A673 (cell line): Measurements from ENCODE around the gene IGSF22. TPM values are rescaled to one million over a fixed set of nuclear protein-coding genes. Genes with fewer than 3 reads are reported as not detected.
A peak's percentile ranks its signal among the peaks of the same experiment; 100 is the strongest.

ENCODE experiments used
- BruUV-seq: library from RNA; stranded (reverse); fragments of 400-500 nt; replicated peaks from 2 replicates; lab custom pipeline; 2021; lab: Mats Ljungman, UMichigan
- CTCF ChIA-PET: fragments of 300-600 bp; sonication (Branson Sonifier 250); formaldehyde crosslinking; loops from one replicate; lab custom pipeline; 2022; ENCODE audit warnings: antibody characterized with exemption; lab: Charles Lee
- POLR2A ChIA-PET: fragments of 300-600 bp; sonication (Branson Sonifier 250); formaldehyde crosslinking; loops from one replicate; lab custom pipeline; 2022; ENCODE audit warnings: antibody characterized with exemption; ENCODE audit not compliant: low non-redundant PET; lab: Charles Lee
- DNase-seq: peaks from one replicate; pipeline ENCODE4 v3.0.0-alpha.2; 2015; ENCODE audit warnings: low spot score
- H3K27ac ChIP-seq: fragments of 200-600 bp; sonication (generic); 2 replicates; pipeline ENCODE4 v1.5.1; 2016; ENCODE audit warnings: mixed run types, low read depth, mild to moderate bottlenecking, mixed read lengths, antibody characterized with exemption, low read length; ENCODE audit not compliant: poor library complexity, severe bottlenecking
- H3K27me3 ChIP-seq: fragments of 200-600 bp; sonication (generic); replicated peaks from 2 replicates; pipeline ENCODE4 v1.6.1; 2017; ENCODE audit warnings: mixed run types, low read depth, mild to moderate bottlenecking, mixed read lengths, antibody characterized with exemption, low read length; ENCODE audit not compliant: insufficient read depth, poor library complexity
- H3K36me3 ChIP-seq: fragments of 200-600 bp; sonication (generic); 2 replicates; pipeline ENCODE4 v1.6.1; 2016; ENCODE audit warnings: mixed run types, mild to moderate bottlenecking, mixed read lengths, antibody characterized with exemption, low read length; ENCODE audit not compliant: insufficient read depth, poor library complexity, severe bottlenecking
- H3K4me1 ChIP-seq: fragments of 200-600 bp; sonication (generic); 2 replicates; pipeline ENCODE4 v1.6.1; 2017; ENCODE audit warnings: mixed run types, mild to moderate bottlenecking, mixed read lengths, antibody characterized with exemption, low read length; ENCODE audit not compliant: insufficient read depth, poor library complexity, severe bottlenecking
- H3K4me3 ChIP-seq: fragments of 200-600 bp; sonication (generic); 2 replicates; pipeline ENCODE4 v1.5.1; 2016; ENCODE audit warnings: low read depth, mixed run types, mild to moderate bottlenecking, mixed read lengths, low read length; ENCODE audit not compliant: poor library complexity, severe bottlenecking
- H3K9me3 ChIP-seq: fragments of 200-600 bp; sonication (generic); 2 replicates; pipeline ENCODE4 v1.6.1; 2016; ENCODE audit warnings: mixed run types, low read depth, mild to moderate bottlenecking, mixed read lengths, antibody characterized with exemption, low read length; ENCODE audit not compliant: poor library complexity, severe bottlenecking
- EZH2 ChIP-seq: fragments of 200-600 bp; sonication (generic); IDR thresholded peaks from 2 replicates; pipeline ENCODE4 v1.6.1; 2017; ENCODE audit warnings: borderline replicate concordance, low read depth, mild to moderate bottlenecking, mixed read lengths, antibody characterized with exemption, low read length; ENCODE audit not compliant: poor library complexity, severe bottlenecking
- intact Hi-C: fragments of 100-400 bp; cut with micrococcal nuclease; formaldehyde crosslinking; loops from one replicate; pipeline ENCODE4 v1.10.0; 2022; ENCODE audit not compliant: unreplicated experiment
- total RNA-seq: library from RNA; stranded (reverse); gene quantifications from 2 replicates; pipeline ENCODE4 v1.2.3, GENCODE V29; 2021
- TF ChIP-seq, protein P1 (sequence below): fragments of 300-800, 200-600 bp; sonication (generic); conservative IDR thresholded peaks from 2 replicates; pipeline ENCODE4 v1.5.1; 2017; ENCODE audit warnings: low read depth, mild to moderate bottlenecking, antibody characterized with exemption, low read length, moderate library complexity, mixed read lengths

IGSF22 gene
- total RNA-seq, 1 experiment from 2014 or later: not detected

DNA sequence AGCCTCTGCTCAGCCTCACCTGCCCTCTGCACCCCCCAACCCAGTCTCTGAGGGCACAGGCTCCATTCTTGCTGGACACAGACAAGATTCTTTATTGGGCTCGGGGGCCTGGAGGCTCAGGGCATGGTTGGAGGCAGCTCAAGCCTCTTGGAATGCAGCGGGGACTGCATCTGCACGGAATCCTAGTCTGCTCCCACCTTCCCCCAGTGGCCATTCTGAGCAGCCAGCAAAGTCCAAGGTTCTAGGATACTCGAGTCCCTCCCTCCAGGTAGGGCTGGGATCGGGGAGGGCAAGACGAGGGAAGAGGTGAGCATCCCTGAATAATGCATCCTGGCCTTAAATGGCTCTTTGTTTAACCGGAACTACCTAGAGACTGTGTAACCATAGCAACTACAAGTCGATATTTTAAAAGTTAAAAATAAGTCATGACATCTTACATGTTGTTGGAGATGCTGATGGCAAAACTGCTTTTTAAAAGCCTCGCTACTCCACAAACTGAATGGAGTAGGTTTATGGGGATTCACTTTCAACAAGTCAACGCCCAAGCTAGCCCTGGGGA, 10.7 kb upstream of the IGSF22 start:
- no peak overlapping the region for H3K27ac ChIP-seq
- TF ChIP-seq, protein P1, sequence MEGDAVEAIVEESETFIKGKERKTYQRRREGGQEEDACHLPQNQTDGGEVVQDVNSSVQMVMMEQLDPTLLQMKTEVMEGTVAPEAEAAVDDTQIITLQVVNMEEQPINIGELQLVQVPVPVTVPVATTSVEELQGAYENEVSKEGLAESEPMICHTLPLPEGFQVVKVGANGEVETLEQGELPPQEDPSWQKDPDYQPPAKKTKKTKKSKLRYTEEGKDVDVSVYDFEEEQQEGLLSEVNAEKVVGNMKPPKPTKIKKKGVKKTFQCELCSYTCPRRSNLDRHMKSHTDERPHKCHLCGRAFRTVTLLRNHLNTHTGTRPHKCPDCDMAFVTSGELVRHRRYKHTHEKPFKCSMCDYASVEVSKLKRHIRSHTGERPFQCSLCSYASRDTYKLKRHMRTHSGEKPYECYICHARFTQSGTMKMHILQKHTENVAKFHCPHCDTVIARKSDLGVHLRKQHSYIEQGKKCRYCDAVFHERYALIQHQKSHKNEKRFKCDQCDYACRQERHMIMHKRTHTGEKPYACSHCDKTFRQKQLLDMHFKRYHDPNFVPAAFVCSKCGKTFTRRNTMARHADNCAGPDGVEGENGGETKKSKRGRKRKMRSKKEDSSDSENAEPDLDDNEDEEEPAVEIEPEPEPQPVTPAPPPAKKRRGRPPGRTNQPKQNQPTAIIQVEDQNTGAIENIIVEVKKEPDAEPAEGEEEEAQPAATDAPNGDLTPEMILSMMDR: no peak
- no peak for TF ChIP-seq EZH2
- H3K27me3 ChIP-seq: no peaks in the 10 kb centered on the region
- ChIA-PET CTCF (no interaction called here), POLR2A (no interaction called here)
- no TSS peak for BruUV-seq
- H3K9me3 ChIP-seq: no peaks in the 10 kb centered on the region
- DNase-seq: no peak
- no peaks in the 10 kb centered on the region for H3K36me3 ChIP-seq
- H3K4me1 ChIP-seq: no peaks in the 10 kb centered on the region
- intact Hi-C loops: loop anchor here (10.0 kb wide), 1 partner anchor 492 kb away; the partner anchor contains the start of gene SAA2
- H3K4me3 ChIP-seq: no peak overlapping the region

DNA sequence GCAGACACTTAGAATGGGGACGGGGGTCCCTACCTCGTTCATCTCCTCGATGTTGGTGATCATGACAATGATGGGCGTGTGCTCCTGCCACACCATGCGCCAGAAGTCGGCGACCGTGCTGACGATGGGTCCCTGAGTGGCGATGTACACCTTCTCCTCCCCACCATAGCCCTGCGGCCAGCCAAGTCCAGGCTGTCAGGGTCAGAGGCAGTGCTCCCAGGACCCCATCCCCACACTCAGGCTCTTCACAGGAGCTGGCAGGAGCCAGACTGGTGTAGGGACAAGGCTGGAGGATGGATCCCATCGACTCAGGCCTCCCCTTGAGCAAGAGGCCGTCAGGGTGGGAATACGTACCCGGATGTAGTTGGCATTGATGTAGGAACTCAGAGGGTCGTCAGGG, 7.2 kb upstream of the IGSF22 start:
- ChIA-PET CTCF (no interaction called here), POLR2A (no interaction called here)
- TF ChIP-seq, protein P1: no peak
- TF ChIP-seq EZH2: no peak
- DNase-seq: no peak
- Histone ChIP-seq H3K9me3 (no peaks in the 10 kb centered on the region), H3K4me3 (no peak overlapping the region), H3K36me3 (no peaks in the 10 kb centered on the region), H3K4me1 (no peaks in the 10 kb centered on the region), H3K27ac (no peak overlapping the region), H3K27me3 (no peaks in the 10 kb centered on the region)
- intact Hi-C loops: loop anchor here (5.0 to 10.0 kb wide), 2 partner anchors 488 to 616 kb away; partner anchors contain the start of gene SAA2
- no TSS peak for BruUV-seq

DNA sequence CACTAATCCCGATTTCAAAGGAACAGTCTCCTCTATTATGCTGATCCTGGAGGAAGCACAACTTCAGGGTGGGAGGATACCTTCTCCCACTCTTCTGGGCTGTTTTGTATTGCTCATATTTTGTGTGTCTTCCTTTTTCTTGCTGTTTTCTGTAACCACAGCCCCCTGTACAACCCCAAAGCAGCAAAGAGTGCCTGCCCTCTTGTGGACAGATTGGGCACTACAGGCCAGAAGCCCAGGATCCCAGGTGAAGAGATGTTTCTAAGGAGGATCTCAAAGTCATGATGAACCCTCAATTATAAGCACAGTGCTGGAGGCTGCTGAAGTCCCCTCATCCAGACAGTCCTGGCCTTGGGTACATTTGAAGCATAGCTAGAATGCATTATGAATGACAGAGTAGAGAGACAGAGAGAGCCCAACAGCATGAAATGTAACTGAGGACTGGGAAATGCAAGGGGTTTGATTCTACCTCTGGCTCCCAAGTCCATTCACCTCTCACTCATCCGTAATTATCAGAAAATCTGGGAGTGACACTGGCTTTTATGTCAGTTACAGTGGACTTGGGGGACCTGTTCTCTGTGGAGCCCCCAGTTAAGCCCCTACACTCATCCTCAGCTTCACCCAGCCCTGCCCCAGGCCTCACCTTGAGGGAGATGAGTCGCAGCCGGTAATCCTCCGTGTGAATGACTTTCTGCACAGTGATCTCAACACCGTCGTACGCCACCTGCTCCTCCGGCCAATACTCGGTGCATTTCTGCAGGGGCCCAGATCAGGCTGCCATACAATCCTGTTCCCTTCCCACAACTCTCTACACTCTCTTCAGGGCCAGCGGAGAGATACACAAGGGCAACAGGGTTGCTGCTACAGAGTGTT, 6.2 kb upstream of the IGSF22 start:
- peak; percentile 52 for DNase-seq
- intact Hi-C loops: loop anchor here (5.0 to 10.0 kb wide), 2 partner anchors 487 to 615 kb away; partner anchors contain the start of gene SAA2
- BruUV-seq: no TSS peak

More for the DNA sequence above, 6.2 kb upstream of the IGSF22 start:
- Histone ChIP-seq H3K4me1 (no peaks in the 10 kb centered on the region), H3K4me3 (no peak overlapping the region), H3K27me3 (no peaks in the 10 kb centered on the region), H3K36me3 (no peaks in the 10 kb centered on the region), H3K9me3 (no peaks in the 10 kb centered on the region), H3K27ac (no peak overlapping the region)
- CTCF ChIA-PET: interaction anchor here (1.4 kb wide), 1 partner anchor 10 kb away, joined by 7 read pairs; no protein-coding TSS in a partner anchor
- TF ChIP-seq EZH2: no peak
- TF ChIP-seq, protein P1: peak; percentile 88
- POLR2A ChIA-PET: no interaction called here
